GF-D8 (cell line): ENCODE measurements around the gene NRDC.

Experiments
- DNase-seq: peaks from one replicate; lab custom pipeline; 2025; lab: John Stamatoyannopoulos, UW

Gene NRDC

GRCh38 chr1:51758310-51758709, 120.2 kb downstream of the NRDC start:
- DNase-seq: no peak

GRCh38 chr1:51756290-51756689, 122.2 kb downstream of the NRDC start:
- no peak for DNase-seq

- DNase-seq: no peak
These were observed 123.1 kb downstream of the NRDC start for GRCh38 chr1:51755437-51755836.

- DNase-seq: no peak
These were observed 123.9 kb downstream of the NRDC start for GRCh38 chr1:51754666-51755065.

GRCh38 chr1:51753969-51754368, 124.6 kb downstream of the NRDC start:
- DNase-seq: no peak

GRCh38 chr1:51752073-51752948, 126.2 kb downstream of the NRDC start:
- no peak for DNase-seq

GRCh38 chr1:51750729-51751128, 127.8 kb downstream of the NRDC start:
- no peak for DNase-seq

GRCh38 chr1:51750218-51750617, 128.3 kb downstream of the NRDC start:
- no peak for DNase-seq

- DNase-seq: no peak
These were observed 129.4 kb downstream of the NRDC start for GRCh38 chr1:51749151-51749550.

GRCh38 chr1:51745304-51745570, 133.3 kb downstream of the NRDC start:
- no peak for DNase-seq

- no peak for DNase-seq
These were observed 133.8 kb downstream of the NRDC start for GRCh38 chr1:51744506-51745303.

GRCh38 chr1:51741121-51741681, 137.3 kb downstream of the NRDC start:
- no peak for DNase-seq

GRCh38 chr1:51740652-51741051, 137.9 kb downstream of the NRDC start:
- no peak for DNase-seq
